NCI-H2029 treated with DMSO at 0.1 percent for 48 hours (cell line): Measurements from ENCODE around the gene TRAF5.
"Not testable (repeated sequence)": the region's sequence is repeated elsewhere in the genome, so short reads cannot be mapped to it uniquely, and the experiment has no call there.

Experiments
- DNase-seq: peaks from one replicate; lab custom pipeline; 2025; lab: John Stamatoyannopoulos, UW

TRAF5 gene

DNA sequence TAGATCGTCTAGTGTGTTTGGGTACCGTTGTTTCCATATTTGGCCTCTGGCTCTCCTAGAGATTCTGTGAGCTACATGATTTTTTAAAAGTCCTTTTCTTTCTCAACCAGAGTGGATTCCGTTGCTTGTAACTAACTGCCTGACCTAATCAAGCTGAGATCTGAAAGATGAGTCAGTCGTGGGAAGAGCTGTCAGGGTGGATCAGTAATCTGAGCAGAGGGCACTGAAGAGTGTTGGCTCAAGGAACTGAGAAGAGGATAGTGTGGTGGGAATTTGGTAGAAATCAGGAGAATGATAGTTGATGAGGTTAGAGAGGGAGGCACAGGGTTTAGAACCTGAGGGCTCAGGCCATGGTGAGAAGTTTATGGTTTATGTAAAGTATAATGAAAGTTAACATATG is 52.2 kb downstream of the TRAF5 start:
- DNase-seq = no peak

DNA sequence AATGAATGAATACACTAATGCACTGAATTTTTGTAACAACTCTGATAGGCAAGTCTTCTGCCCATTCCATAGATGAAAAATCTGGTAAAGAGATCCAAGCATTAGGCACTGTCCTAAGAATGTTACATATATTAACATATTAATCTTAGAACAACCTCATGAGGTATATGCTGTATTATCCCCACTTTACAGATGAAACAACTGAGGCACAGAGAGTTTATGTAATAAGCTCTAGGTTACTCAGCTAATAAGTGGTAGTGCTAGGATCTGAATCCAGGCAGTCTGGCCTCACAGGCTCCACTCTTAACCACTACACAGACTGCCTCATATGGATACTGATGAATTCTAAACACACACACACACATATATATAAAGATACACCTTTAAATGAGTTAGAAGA is 52.8 kb downstream of the TRAF5 start:
- DNase-seq = no peak

DNA sequence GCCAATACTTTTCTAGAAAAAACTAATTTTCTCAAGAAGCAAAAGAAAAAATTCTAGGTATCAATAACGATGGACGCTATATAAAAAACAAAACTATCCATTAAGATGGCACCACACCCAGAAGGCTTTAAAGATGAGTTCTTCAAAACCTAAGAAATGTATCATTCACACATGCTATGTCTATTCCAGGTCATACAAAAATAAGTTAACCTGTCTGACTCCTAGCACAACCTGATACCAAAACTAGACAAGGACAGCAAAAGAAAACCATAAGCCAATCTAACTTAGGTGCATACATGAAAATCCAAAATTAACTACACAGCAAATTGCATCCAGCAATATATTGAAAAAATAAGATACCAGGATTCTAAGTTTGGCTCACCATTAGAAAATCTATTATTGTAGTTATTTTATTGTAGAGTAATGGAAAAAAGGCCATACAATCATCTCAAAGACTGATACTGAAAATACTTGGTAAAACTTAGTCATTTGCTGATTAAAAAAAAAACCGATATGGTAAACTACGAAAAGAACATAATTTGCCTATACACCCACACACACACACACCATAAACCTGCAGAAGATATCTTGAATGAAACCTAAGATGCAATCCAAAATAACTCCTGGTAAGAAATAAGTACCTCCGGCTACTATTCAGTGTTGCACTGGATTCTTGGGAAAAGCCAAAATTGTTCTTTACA is 55.0 kb downstream of the TRAF5 start:
- no peak for DNase-seq

GRCh38 chr1:211382182-211382713 is 55.6 kb downstream of the TRAF5 start:
- no peak for DNase-seq

DNA sequence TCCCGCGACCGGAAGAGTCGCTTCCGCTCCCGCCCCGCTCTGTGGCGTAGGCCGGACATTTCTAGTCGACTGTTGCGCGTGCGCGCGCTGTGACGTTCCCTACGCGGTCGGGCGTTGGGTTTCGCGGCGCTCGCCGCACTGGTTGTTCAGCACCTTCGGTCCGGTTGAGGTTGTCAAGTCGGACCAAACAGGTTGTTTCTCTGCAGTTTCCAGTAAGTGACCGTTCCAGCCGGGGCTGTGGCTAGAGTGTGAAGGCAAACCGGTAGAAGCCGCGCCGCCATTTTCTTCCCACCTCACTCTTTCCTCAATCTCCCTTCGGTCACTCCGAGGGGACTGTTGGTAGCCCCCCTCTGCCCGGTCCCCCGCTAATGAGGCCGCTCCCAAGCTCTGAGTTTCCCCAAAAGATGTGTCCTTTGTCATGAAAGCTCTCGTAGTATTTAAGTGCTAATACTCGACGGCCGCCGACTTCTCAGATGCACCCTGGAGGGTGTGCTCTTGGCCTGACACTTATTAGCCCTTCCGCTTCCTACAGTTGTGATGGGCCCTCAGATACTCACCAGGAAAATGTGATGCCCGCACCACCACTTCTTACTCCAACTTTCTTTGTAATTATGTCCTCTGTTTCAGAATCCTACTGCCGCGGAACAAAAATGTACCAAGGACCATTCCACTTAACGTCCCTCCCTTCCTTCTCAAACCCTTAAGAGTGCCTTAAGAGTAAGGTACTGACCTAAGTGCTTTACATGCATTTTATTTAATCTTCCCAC is 56.3 kb downstream of the TRAF5 start:
- peak; percentile 78 for DNase-seq

DNA sequence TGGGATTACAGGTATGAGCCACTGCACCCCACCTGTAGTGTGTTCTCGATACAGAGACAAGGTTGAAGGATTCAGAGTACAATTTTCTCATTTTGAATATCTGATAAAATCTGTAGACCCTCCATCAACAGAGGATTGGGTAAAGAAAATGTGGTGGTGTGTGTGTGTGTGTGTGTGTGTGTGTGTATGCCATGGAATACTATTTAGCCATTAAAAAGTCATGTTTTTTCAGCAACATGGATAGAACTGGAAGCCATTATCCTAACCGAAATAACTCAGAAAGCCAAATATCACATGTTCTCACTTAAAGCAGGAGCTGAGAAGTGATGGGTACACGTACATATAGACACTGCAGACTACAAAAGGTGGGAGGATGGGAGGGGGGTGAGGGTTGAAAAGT is 57.9 kb downstream of the TRAF5 start:
- DNase-seq = no peak

DNA sequence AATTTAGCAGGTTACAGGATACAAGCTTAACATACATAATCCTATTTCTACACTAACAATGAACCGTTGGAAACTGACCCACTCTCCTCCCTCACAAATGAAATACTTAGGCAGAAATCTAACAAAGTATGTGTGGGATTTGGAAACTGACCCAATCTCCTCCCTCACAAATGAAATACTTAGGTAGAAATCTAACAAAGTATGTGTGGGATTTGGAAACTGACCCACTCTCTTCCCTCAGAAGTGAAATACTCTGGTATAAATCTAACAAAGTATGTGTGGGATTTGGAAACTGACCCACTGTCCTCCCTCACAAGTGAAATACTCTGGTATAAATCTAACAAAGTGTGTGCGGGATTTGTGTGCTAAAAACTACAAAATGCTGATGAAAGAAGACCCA is 60.3 kb downstream of the TRAF5 start:
- DNase-seq = no peak

- not testable (repeated sequence) for DNase-seq
These were observed 64.2 kb downstream of the TRAF5 start for GRCh38 chr1:211390829-211391228.

- DNase-seq = no peak
These were observed 66.6 kb downstream of the TRAF5 start for GRCh38 chr1:211393203-211393602.

GRCh38 chr1:211398266-211398930 is 71.8 kb downstream of the TRAF5 start:
- not testable (repeated sequence) for DNase-seq

DNA sequence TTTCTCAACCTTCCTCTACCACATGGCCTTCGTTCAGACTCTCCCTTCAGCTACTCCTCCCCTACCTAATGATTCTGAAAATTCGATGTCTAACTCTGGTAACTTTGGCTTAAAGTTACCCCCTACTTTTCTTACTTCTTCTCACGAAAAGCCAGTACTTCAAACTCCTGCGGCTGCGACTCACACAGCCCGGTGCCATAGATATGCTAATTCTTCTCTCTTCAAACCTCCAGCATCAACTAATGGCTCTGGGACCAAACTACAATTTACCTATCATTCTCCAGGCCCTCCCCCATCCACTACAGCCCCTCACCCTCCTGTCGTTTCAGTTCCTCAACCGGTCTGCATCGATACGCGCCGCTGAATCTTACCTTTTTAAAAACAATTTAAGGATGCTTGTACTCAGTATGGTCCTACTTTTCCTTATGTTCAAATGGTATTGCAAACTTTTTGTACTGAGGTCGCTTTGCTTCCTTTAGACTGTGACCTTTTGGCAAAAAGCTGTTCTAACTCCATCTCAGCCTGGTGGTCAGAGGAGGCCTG is 73.3 kb downstream of the TRAF5 start:
- DNase-seq = not testable (repeated sequence)

GRCh38 chr1:211401751-211402150 is 75.1 kb downstream of the TRAF5 start:
- DNase-seq = not testable (repeated sequence)

DNA sequence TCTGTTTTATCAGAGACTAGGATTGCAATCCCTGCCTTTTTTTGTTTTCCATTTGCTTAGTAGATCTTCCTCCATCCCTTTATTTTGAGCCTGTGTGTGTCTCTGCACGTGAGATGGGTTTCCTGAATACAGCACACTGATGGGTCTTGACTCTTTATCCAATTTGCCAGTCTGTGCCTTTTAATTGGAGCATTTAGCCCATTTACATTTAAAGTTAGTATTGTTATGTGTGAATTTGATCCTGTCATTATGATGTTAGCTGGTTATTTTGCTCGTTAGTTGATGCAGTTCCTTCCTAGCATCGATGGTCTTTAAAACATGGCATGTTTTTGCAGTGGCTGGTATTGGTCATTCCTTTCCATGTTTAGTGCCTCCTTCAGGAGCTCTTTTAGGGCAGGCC is 79.5 kb downstream of the TRAF5 start:
- not testable (repeated sequence) for DNase-seq

GRCh38 chr1:211407749-211408148 is 81.1 kb downstream of the TRAF5 start:
- DNase-seq = not testable (repeated sequence)

DNA sequence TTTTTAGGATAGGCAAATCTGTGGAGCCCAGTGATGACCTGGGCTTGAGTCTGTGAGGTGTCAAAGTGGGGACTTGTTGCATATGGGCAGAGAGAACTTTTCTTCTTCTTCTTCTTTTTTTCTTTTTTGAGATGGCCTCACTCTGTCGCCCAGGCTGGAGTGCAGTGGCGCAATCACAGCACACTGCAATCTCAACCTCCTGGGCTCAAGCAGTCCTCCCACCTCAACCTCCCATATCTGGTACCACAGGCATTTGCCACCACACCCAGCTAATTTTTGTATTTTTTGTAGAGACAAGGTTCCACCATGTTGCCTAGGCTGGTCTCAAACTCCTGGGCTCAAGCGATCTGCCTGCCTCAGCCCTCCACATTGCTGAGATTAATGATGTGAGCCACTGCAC is 85.0 kb downstream of the TRAF5 start:
- DNase-seq = no peak

GRCh38 chr1:211415700-211416099 is 89.1 kb downstream of the TRAF5 start:
- no peak for DNase-seq

DNA sequence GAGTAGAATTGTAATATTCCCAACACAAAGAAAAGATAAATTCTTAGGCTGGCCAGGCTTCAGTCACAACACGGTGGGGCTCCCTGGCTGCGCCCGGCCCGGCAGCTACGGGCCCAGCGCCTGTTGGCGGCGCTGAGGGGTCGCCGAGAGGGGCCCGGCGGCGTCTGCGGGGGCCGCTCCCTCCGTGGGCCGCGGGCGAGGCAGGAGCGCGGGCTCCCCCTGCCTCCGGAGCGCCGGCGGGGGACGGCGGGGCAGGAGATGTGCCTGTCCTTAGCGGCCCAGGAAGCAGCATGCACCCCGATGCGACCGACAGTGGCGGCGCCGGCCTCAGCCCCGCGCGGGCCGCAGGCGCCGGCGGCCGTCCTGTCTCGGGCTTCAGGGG is 89.6 kb downstream of the TRAF5 start:
- not testable (repeated sequence) for DNase-seq

DNA sequence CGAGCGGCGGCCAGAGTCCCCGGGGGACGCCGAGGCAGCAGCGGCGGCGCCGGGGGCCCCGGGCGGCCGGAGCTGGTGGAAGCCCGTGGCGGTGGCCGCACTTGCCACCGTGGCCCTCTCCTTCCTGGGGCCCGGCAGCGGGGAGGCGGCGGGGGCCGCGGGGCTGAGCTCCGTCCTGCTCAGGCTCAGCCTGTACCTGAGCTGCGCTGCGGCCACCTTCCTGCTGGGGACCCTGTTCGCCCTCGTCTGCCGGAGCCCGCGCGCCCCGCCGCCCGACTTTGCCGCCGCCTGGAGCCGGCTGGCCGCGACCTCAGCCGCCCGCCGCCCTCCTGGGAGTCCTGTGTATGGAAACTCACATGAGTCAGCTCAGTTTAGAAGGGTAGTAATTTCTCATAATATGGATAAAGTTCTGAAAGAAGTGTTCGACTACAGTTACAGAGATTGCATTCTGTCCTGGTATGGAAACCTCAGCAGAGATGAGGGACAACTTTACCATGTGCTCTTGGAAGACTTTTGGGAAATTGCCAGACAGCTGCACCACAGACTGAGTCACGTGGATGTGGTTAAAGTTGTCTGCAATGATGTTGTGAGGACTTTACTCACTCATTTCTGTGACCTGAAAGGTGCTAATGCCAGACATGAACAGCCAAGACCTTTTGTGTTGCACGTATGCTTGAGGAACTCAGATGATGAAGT is 90.1 kb downstream of the TRAF5 start:
- DNase-seq = not testable (repeated sequence)

DNA sequence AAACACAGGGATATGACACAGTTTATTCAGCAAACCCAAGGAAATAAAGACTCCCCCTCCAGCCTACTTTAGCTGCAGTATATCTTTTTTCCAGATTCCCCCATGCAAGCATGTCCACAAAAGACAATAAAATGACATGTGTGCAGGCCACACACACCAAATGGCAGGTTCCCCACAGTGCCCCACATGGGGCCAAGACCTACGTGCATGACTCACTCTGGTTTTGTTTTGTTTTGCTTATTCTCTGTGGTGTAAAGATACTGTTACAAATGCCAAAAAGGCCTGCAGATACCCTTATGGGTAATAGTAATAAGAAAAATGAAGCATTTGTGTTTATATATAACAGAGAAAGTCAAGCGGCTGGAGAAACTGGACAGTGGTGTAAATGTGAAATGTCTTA is 93.8 kb downstream of the TRAF5 start:
- DNase-seq = no peak

DNA sequence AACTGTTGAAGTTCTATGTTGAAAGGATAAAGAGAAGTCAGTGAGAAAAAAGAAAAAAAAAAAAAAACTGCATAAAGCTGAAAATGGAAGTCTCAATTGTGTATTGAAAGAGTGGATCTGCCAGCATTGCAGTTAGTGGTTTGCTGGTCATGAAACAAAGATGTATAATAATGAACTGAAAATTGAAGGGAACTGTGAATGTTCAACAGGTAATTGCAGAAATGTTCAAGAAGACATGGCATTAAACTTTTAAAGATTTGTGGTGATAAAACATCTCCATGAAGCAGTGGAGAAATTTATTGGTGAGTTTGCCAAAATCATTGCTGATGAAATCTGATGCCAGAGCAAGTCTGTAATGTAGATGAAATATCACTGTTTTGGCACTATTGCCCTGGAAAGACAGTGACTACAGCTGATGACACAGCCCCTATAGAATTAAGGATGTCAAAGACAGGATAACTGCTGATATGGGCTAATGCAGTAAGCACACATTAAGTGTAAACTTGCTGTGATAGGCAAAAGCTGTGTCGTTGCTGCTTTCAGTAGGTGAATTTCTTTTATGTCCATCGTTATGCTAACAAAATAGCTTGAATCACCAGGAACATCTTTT is 94.3 kb downstream of the TRAF5 start:
- DNase-seq = no peak

DNA sequence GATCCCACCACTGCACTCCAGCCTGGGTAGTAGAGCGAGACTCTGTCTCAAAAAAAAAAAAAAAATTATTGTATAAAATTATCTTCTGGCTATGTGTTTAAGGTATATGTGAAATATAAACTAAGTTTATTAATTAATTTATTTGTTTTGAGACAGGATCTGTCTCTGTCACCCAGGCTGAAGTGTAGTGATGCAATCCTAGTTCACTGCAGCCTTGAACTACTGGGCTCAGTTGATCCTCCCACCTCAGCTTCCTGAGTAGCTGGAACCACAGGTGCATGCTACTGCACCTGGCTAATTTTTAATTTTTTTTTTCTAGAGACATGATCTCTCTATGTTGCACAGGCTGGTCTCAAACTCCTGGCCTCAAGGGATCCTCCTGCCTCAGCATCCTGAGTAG is 97.4 kb downstream of the TRAF5 start:
- DNase-seq = no peak
